ENCODE results near the gene LOXL1. TPM values are rescaled to one million over a fixed set of nuclear protein-coding genes. Genes with fewer than 3 reads are reported as not detected.
A peak's percentile ranks its signal among the peaks of the same experiment; 100 is the strongest.

The LOXL1 gene
- total RNA-seq, 1 donor from 2014 or later: 31.9 TPM

GRCh38 chr15:73983773-73984172 is 57.5 kb downstream of the LOXL1 start:
- Histone ChIP-seq H3K9me3 (replicated peaks) (no peaks in the 10 kb centered on the region), H3K27ac (replicated peaks) (peak overlapping the region; percentile 100), H3K36me3 (peaks cover 17% of the 10 kb centered on the region), H3K27me3 (ENCODE audit: low read depth) (no peaks in the 10 kb centered on the region), H3K4me1 (peaks cover 82% of the 10 kb centered on the region), H3K4me3 (no peak overlapping the region)
- intact Hi-C loops (cut with micrococcal nuclease): no loop called here
- TF ChIP-seq CTCF (IDR thresholded peaks at IDR 0.05; ENCODE audit: borderline replicate concordance): no peak
- no peak for DNase-seq

- no peaks in the 10 kb centered on the region for H3K27me3 ChIP-seq (ENCODE audit: low read depth)
- H3K9me3 ChIP-seq (replicated peaks): no peaks in the 10 kb centered on the region
- H3K36me3 ChIP-seq: peaks cover 18% of the 10 kb centered on the region
- H3K4me3 ChIP-seq: no peak overlapping the region
- H3K4me1 ChIP-seq: peaks cover 89% of the 10 kb centered on the region
- intact Hi-C loops (cut with micrococcal nuclease): no loop called here
- TF ChIP-seq CTCF (IDR thresholded peaks at IDR 0.05; ENCODE audit: borderline replicate concordance): no peak
- H3K27ac ChIP-seq (replicated peaks): peak overlapping the region; percentile 100
- no peak for DNase-seq
These were observed 58.1 kb downstream of the LOXL1 start for GRCh38 chr15:73984208-73984979.

- peak overlapping the region; percentile 100 for H3K27ac ChIP-seq (replicated peaks)
- TF ChIP-seq CTCF (IDR thresholded peaks at IDR 0.05; ENCODE audit: borderline replicate concordance): no peak
These were observed 59.0 kb downstream of the LOXL1 start for GRCh38 chr15:73985101-73985873.

DNA sequence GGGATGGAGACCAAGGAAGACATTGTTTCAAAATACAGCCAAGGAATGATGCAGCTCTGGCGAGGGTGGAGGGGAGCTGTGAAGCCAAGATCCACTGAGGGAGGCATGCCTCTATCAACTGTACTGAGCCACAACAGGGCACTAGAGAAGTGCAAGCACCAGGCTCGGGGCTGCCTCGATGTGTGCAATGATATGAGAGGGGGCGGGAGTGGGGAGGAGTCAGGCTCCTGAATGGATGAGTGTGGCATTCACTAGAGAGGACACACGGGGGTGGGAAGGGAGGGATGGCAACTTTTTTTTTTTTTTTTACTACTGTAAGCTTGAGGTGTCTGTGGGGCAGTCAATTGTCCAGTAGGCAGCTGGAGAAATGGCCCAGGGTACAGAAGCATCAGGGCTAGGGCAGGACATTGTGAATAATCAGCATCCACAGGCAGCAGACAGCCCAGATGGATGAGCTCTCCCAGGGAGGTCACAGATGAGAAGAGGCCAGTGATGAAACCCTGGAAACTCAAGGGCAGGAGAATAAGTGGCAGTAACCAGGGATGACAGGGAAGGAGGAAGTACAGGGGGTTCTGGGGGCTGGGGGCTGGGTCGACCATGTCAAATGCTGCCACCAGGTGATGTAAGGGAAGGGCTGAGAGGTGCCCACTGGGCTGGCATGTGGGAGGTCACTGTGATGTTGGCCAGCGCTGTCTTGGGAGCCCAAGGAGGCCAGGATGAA is 60.0 kb downstream of the LOXL1 start:
- Histone ChIP-seq H3K36me3 (peaks cover 18% of the 10 kb centered on the region), H3K27me3 (ENCODE audit: low read depth) (no peaks in the 10 kb centered on the region)
- intact Hi-C loops (cut with micrococcal nuclease): no loop called here

More at GRCh38 chr15:73985101-73985873, 59.0 kb downstream of the LOXL1 start:
- peaks cover 98% of the 10 kb centered on the region for H3K4me1 ChIP-seq
- H3K27me3 ChIP-seq (ENCODE audit: low read depth): no peaks in the 10 kb centered on the region
- no peak for DNase-seq
- H3K9me3 ChIP-seq (replicated peaks): no peaks in the 10 kb centered on the region
- H3K36me3 ChIP-seq: peaks cover 18% of the 10 kb centered on the region
- H3K4me3 ChIP-seq: no peak overlapping the region
- intact Hi-C loops (cut with micrococcal nuclease): no loop called here

More for the DNA sequence above, 60.0 kb downstream of the LOXL1 start:
- TF ChIP-seq CTCF (IDR thresholded peaks at IDR 0.05; ENCODE audit: borderline replicate concordance): no peak
- Histone ChIP-seq H3K4me3 (no peak overlapping the region), H3K9me3 (replicated peaks) (no peaks in the 10 kb centered on the region), H3K4me1 (peaks cover 100% of the 10 kb centered on the region), H3K27ac (replicated peaks) (peak overlapping the region; percentile 100)
- DNase-seq: no peak

Data from left ventricle myocardium inferior (tissue), 1 donor.